ENCODE results near the gene SGMS1.
A peak's percentile ranks its signal among the peaks of the same experiment; 100 is the strongest.
"Not testable (repeated sequence)": the region's sequence is repeated elsewhere in the genome, so short reads cannot be mapped to it uniquely, and the experiment has no call there.

Gene SGMS1

GRCh38 chr10:50623663-50624412 lies at the start of gene SGMS1:
TSS of gene SGMS1 (minus strand) at chr10:50623956. CDS start at chr10:50344114, 279,842 bp downstream.
- peak within 1 kb of the TSS; percentile 91 for H3K4me3 ChIP-seq (replicated peaks in 1 of 2; ENCODE audit: low read depth in 2 of 2, low read length in 2 of 2)
- peak; percentile 89 to 93 for DNase-seq (ENCODE audit: low read depth in 2 of 2)
- no peak for TF ChIP-seq CTCF (IDR thresholded peaks at IDR 0.05; ENCODE audit: low read depth, low read length)

GRCh38 chr10:50672152-50672551 lies 48.4 kb upstream of the SGMS1 start:
- not testable (repeated sequence) for DNase-seq (ENCODE audit: low read depth in 2 of 2); H3K4me3 ChIP-seq (replicated peaks in 1 of 2; ENCODE audit: low read depth in 2 of 2, low read length in 2 of 2)

- H3K4me3 ChIP-seq (replicated peaks in 1 of 2; ENCODE audit: low read depth in 2 of 2, low read length in 2 of 2); DNase-seq (ENCODE audit: low read depth in 2 of 2): not testable (repeated sequence)
These were observed 47.9 kb upstream of the SGMS1 start for GRCh38 chr10:50671645-50672044.

GRCh38 chr10:50669957-50670356 lies 46.2 kb upstream of the SGMS1 start:
- not testable (repeated sequence) for H3K4me3 ChIP-seq (replicated peaks in 1 of 2; ENCODE audit: low read depth in 2 of 2, low read length in 2 of 2); DNase-seq (ENCODE audit: low read depth in 2 of 2)

- not testable (repeated sequence) for DNase-seq (ENCODE audit: low read depth in 2 of 2); H3K4me3 ChIP-seq (replicated peaks in 1 of 2; ENCODE audit: low read depth in 2 of 2, low read length in 2 of 2)
These were observed 43.6 kb upstream of the SGMS1 start for GRCh38 chr10:50667353-50667752.

GRCh38 chr10:50662420-50662819 lies 38.7 kb upstream of the SGMS1 start:
- not testable (repeated sequence) for DNase-seq (ENCODE audit: low read depth in 2 of 2); H3K4me3 ChIP-seq (replicated peaks in 1 of 2; ENCODE audit: low read depth in 2 of 2, low read length in 2 of 2)

- not testable (repeated sequence) for DNase-seq (ENCODE audit: low read depth in 2 of 2)
These were observed 37.8 kb upstream of the SGMS1 start for GRCh38 chr10:50661563-50661962.

GRCh38 chr10:50659865-50660730 lies 36.3 kb upstream of the SGMS1 start:
- DNase-seq (ENCODE audit: low read depth in 2 of 2) = peak; percentile 24 to 60
- TF ChIP-seq CTCF (IDR thresholded peaks at IDR 0.05; ENCODE audit: low read depth, low read length) = peak; percentile 58
- peak overlapping the region; percentile 22 to 59 for H3K4me3 ChIP-seq (replicated peaks in 1 of 2; ENCODE audit: low read depth in 2 of 2, low read length in 2 of 2)

More at GRCh38 chr10:50661563-50661962, 37.8 kb upstream of the SGMS1 start:
- H3K4me3 ChIP-seq (replicated peaks in 1 of 2; ENCODE audit: low read depth in 2 of 2, low read length in 2 of 2) = not testable (repeated sequence)

- H3K4me3 ChIP-seq (replicated peaks in 1 of 2; ENCODE audit: low read depth in 2 of 2, low read length in 2 of 2) = peak overlapping the region in 1 of 2 donors; percentile 59
These were observed 35.5 kb upstream of the SGMS1 start for GRCh38 chr10:50659016-50659864.

GRCh38 chr10:50658165-50658564 lies 34.4 kb upstream of the SGMS1 start:
- H3K4me3 ChIP-seq (replicated peaks in 1 of 2; ENCODE audit: low read depth in 2 of 2, low read length in 2 of 2) = no peak overlapping the region
- no peak for DNase-seq (ENCODE audit: low read depth in 2 of 2)
- TF ChIP-seq CTCF (IDR thresholded peaks at IDR 0.05; ENCODE audit: low read depth, low read length) = no peak

More at GRCh38 chr10:50659016-50659864, 35.5 kb upstream of the SGMS1 start:
- DNase-seq (ENCODE audit: low read depth in 2 of 2) = not testable (repeated sequence)
